GM21381 (cell line): ENCODE data around the gene ANKFN1.

ENCODE experiments used
- ATAC-seq: cut with Tn5 transposase; IDR thresholded peaks from one replicate; pipeline ENCODE4 v1.9.1; 2021; ENCODE audit warnings: mild to moderate bottlenecking, moderate library complexity; ENCODE audit not compliant: unreplicated experiment

ANKFN1 gene

DNA sequence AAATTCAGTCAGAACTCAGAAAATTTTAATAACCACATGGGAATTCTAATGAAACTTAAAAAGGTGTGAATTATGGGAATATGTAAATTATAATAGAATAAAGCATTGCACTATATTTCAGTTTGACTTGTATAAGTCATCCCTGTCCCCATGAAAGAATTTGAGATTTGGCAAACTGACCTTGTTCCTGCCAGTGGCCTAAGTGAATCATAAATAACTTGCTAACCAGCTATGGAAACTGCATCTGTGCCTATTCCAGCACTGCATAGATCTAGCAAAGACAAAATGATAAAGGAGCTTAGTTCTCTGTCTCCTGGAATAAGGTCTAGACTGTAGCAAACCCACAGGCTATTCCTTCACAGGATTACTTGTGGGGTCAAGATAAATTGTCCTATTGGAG, 333.5 kb downstream of the ANKFN1 start:
- no peak for ATAC-seq

DNA sequence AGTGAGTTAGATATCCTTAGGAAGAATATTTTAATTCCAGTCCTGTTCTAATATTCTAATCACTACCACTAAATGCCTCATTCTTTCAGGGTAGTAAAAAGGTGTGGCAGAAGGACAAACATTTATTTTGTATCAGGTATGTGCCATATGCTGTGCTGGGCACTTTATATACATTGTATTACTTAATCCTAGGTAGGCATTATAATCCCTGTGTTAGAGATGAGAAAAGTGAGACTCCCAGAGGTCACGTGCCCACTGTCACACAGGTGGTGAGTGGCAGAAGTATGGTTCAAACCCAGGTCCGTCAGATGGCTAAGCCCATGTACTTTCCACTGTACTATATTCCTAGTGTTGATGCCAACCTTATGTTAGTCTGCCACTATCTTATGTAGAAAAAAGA, 335.5 kb downstream of the ANKFN1 start:
- ATAC-seq, result no peak

DNA sequence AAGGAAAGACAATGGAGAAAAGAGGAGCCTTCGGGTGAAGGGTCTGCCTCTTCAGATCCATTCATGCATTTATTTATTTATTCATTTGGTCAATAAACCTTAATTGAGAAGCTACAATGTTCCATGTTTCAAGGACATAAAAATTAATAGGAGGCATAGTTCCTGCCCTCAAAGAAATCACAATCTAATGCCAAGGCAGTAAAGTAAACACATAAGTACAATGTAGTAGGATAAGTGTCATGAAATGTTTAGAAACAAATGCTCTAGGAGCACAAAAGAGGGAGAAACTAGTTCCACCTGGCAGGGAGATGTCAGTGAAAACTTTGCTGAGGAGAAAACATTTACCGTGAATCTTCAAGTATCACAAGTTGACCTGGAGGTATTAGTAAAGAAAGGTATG, 336.7 kb downstream of the ANKFN1 start:
- no peak for ATAC-seq

DNA sequence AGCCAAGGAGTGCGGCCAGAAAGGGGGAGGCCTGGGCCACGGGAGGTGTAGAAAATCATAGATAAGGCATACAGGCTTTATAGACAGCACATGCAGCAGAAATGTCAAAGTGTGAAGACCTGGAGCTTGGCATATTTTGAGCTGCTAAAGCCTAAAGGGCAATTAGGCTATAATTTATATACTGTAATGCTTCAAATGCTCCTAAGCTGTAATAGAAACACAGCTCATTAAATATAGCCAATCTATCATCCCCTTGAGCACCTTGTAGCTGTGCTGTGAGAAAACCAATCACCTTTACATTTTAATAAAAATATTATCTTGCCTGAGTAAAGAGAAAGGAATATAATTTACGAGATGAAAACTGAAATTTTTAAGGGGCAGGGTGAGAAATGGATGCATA, 342.3 kb downstream of the ANKFN1 start:
- no peak for ATAC-seq

DNA sequence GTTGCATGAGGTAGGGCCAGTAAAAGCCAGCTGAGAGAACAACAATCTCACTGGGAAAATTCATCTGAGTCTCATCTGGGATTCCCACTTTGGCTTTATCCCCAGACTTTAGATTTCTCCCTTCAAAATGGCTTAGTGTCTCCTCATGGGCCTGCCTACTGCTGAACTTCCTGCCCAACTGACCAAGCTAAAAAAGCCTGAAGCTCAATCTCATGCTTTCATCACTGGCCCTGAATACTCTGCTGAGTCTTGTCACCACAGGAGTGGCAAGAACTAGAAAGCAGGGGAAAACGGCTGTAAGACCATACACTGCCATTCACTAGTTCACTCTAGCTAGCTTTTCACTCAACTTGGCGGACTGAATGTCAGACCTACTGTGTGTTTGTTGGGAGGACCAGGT, 343.9 kb downstream of the ANKFN1 start:
- no peak for ATAC-seq

DNA sequence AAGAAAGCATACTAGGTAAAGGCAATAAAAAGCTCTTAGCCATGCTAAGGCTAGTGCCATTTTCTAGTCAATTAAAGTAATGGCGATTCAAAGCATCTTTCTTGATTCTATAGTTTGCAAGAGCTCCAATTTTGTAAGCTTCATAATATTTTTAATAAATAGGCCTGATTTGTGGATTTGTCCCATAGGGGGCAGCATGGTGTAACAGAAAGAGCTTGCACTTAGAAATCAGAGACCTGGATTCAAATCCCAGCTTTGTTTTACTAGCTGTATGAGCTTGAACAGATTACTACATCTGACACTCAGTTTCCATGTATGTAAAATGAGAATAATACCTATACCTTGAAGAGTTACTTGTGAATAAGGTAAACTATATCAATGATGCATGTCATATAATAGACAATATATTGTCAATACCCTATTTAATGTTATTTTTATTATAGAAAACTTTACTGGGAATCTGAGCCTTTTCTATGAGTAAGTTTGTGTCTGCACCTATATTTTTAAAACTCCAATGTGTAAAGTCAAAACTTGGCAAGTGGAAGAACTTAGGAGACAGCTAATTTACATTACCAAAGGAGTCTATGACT, 346.6 kb downstream of the ANKFN1 start:
- ATAC-seq, result no peak

DNA sequence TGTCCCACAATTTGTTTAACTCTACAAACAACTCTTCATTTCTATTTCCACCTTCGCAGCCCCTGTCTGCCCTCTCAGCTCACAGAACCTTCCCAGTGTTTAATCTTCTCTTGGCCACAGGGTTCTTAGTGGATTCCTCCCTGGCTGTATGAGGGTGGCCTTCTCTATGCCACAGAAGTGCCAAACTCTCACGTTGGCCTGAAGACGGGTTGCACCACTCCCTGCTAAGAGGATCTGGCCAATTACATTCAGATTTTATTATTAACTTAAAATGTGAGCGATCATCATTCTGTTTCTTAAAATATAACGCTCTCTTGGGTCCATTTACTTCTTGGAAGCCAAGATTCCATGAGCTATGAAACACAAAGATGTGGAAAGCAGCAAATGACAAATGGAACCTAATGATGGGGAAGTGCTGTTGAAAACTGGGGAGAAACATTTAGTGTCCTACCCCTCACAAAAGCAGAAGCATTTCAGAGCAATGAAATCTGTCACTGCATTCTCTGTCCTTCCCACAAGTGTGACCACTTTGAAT, 348.9 kb downstream of the ANKFN1 start:
- no peak for ATAC-seq

DNA sequence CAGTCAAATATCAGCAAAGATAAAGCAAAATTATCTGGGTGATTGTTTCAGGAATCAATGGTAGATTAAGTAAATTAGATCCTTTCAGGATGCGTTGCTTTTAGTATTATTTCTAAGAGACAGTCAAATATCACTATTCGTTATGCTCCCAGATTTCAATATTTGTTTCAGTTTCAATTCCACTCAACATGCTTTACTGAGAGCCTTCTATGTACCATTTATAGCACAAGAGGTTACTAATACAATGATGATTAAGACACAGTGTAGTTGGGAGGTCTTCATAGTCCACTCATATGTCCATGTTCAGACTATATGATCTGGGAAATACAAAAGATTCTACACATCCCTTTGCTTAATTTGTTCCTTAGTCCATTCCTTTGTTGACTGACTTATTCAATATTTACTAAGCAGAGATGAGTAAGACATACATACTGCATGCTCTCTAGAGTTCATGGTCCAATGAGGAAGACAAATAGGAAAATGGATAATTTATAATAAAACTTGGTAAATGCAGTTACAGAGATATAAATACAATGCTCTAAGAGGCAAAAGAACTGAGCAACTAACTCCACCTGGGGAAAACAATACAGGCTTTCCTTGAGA, 352.0 kb downstream of the ANKFN1 start:
- no peak for ATAC-seq

DNA sequence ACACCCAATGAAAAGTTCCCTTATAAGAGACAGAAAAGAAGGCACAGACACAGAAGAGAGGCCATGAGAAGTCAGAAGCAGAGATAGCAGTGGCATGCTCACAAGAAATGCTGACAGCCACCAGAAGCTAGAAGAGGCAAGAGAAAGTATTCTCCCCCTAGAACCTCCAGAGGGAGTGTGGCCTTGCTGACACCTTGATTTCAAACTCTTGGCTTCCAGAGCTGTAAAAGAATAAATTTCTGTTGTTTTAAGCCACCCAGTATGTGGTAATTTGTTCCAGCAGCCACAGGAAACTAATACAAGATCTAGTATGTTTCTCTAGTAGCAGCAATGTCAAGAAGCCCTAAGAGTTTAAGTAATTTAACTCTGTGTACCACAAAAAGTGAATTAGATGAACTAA, 353.1 kb downstream of the ANKFN1 start:
- no peak for ATAC-seq

DNA sequence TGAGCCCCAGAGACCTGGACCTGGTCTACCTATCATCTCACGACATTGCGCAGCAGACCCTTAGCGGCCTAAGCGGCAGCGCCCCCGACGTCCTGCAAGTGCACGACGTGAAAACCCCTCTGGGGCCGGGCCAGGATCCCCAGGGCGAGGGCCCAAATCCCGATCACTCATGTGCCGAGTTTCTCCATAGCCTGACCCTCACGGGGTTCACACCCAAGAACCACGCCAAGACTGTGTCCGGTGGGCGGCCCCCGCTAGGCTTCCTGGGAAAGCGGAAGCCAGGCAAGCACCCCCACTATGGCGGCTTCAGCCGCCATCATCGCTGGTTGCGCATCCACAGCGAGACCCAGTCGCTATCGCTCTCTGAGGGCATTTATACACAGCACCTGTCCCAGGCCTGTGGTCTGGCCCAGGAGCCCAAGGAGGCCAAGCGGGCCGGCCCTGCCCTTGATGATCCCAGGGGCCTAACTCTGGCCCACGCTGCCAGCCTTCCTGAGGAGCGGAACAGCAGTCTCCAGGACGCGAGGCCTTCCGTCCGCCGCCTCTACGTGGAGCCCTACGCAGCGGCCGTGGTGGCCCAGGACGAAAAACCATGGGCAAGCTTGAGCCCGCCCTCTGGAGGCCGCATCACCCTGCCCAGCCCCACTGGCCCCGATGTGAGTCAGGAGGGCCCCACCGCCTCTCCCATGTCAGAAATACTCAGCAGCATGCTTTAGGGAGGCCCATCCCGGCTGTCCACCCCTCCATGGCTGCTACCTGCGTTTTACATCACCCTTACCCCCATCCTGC, 357.5 kb downstream of the ANKFN1 start:
- no peak for ATAC-seq

DNA sequence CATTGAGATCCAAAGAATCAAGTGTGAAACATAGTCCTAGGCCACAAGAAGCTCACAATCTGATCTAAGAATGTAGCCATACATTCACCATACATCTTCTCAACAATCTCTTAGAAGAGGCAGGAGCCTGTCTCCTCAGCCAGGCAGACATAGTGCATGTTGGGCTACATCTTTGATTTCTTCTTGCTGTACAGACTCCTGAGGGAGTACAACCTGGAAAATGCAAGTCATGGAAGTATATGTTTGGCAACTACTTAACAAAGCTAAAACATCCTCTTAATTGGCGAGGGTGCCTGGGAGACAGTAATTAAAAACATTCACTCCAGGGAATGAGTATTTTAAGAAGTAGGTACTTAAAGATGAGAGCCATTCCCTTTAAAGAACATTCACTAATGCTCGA, 361.0 kb downstream of the ANKFN1 start:
- ATAC-seq, result no peak

DNA sequence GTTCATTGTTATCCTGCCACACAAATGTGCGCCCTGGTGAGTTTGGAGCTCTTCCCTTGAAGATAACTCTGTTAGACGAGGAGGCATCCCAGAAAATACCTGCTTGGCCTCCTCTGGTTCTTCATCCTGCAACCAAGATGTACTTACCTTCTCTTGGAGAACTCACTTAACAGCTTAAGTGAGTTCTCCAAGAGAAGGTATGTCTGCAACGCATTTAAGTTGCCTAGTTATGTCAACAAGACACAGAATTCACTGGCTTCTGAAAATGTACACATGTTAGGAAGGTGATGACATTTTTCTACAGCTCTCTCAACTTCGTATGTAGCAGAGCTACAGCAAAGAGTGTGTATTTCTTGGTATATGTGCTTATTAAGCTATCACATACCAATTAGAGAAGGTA, 361.6 kb downstream of the ANKFN1 start:
- ATAC-seq, result no peak

DNA sequence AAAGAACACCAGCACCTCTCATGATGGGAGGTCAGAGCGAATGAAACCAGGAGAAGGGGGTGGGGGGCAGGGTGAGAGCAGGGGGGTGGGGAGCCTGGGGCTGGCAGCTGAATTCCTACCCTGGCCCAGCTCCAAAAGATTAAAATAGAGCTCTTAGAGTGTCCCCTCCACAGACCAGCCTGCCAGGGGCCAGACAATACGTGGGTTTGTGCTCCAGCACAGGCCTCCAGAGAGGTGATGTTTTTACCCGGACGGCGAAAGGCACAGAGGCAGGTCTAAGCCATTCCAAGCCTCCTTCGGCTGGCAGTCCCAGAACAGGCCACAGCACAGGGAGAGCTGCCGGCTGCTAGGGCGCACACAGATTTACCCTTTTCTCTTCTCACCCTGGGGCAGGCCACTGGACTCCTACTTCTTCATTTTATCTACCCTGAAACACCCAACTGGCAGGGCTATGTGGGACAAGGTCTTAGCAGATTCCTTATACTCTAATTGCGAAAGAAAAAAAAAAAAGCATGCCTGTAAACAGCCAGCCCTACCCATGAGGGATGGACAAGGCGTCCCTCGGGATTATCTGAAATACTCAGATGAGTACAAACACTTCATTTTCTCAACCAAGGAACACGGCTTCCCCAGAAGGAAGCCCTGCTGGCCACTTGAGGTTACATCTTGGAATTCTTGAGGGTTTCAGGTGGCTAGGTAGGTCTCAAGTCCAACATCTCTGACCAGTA, 368.3 kb downstream of the ANKFN1 start:
- ATAC-seq, result no peak

DNA sequence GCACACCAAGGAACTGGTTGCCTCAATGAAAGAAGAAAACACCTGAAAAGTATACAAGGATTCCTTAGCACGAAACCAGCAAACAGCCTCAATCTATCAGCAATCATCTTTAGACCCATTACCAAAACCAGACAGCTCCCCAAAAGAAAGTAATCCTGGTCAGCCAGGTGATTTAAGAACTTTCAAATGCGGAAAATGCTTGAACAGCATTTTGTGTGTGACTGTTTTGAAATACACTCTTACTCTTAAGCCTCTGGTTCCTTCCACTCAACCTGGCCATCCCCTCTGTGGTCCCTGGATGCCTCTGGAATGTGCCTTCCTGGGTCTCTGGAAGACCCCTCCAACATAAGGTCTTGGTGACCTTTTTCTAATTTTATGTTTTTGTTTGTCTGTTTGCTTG, 369.8 kb downstream of the ANKFN1 start:
- no peak for ATAC-seq

DNA sequence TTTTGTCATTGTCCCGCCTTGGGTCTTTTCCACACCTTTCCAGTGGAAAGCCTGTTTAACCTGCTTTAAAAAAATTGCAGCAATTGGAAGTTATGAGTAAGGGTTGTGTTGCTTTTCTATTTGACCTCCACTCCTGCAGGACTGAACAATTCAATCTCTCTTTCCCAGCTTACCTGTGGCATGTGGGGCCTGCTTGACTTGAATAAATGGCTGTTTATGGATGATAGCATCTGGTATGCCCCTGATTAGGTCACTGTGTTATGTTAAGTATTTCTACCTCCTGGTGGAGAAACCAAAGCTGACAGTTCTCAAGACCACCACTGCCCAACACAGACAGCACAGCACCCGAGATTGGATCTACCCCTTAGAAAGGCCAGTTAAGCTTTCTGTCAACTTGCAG, 375.4 kb downstream of the ANKFN1 start:
- no peak for ATAC-seq

DNA sequence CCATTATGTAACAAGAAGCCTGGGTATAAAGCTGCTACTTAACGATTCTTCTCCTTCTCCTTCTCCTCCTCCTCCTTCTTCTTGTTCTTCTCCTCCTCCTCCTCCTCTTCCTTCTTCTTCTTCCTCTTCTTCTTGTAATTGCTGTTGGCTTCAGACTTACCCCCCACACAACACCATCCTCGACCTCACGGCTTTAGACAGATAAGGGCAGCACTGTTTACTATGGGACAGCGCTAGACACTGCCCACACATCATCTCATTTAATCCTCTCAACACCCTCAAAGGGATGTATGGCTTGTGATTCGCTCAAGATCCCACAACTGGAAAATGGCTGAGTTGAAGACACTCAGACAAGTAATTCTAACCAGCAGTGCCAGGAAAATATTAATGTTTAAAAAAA, 379.7 kb downstream of the ANKFN1 start:
- ATAC-seq, result no peak

DNA sequence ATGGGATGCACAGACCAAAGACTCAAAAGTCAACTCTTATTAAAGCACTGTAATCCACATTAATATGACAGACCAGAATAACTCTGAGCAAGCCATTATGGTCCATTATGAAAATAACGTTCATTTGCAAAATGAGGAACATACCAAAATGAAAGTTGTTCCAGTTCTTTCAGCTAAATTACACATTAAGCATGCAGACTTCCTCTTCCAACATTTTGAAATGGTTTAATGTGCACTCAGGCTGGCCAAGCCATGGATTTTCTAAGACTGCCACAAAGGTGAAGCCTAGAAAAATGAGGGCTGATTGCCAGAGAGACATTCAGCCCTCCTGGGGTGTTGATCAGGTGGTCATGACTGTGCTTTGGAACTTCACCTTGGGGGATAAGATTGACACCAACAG, 383.5 kb downstream of the ANKFN1 start:
- no peak for ATAC-seq

DNA sequence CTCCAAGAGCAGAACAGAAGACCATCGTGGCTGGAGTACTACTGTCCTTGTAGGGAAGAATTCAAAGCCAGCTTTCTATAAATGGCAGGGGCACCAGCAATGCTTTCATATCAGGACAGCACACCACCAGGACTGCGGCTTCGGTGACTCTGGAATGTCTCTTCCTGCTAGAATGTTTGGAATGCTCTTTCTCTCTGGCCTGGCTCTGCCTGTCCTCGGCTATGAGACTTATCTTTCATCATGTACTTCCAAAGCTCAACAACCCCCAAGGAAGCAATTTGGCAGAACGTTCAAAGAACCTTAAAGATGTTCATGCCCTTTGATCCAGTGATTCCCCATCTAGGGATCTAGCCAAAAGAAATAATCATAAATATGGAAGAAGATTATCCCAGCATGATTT, 387.6 kb downstream of the ANKFN1 start:
- no peak for ATAC-seq

DNA sequence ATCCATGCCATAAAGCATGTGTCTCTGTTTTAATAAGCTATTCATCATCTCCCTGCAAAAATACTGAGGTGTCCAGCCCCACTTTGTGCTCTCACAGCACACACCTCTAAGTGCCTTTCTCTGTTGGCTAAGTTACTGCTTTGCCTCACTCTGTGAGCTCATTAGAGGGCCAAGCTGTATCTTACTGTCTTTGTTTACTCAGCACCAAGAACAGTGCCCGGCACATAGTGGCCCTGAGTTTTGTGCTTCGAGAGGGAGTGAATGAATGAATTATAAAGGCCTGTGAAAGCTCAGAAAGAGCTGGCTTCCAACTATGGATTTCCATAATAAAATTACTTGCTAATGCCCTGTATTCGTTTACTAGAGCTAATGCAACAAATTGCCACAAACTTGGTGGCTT, 390.0 kb downstream of the ANKFN1 start:
- no peak for ATAC-seq

DNA sequence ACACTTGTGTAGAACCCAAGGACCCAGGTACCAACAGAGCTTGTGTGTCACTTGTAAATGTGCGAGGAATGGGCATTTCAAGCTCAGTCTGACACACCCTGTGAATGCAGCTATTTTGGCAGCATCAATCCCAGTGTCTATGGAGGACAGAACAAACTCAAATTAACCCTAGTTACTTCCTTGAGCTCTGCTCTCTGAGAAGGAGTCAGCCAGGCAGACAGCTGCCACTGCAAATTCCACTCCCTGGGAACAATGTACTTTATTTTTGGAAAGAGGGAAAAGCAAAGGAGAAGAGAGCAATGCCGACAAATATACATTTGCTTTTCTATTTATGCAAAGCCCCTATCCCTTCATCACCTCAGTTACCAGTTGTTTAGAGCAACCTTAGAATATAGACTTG, 391.8 kb downstream of the ANKFN1 start:
- no peak for ATAC-seq

DNA sequence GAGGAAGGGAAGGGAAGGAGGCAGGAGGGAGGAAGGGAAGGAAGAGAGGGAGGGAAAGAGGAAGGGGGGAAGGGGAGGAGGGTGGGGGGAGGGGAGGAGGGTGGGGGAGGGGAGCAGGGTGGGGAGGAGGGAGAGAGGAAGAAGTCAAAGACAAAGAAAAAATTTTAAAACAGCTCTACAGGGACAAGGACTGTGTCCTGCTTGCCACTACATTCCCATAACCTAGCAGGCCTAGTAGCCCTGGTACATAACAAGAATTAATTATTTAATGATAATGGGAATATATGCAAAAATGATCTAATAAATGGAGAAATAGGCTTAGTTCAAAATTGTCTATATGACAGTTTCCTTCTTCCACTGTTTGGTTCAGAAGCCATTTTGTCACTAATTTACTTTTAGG, 392.7 kb downstream of the ANKFN1 start:
- ATAC-seq, result no peak

DNA sequence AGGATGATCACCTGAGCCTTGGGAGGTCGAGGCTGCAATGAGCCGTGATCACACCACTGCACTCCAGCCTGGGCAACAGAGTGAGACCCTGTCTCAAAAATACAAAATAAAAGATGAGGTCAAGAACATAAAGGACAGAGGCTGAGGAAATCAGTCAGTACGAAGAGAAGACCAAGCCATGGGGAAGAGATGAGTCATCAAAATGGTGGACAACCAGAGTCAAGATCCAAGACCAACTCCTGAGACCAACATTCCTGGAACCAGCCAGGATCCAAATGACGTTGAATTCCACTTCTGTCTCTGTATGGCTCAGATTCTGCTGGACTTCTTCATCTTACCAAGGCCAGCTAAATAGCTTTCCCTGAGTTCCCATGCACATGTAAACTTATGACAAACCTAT, 395.4 kb downstream of the ANKFN1 start:
- no peak for ATAC-seq
